HG02973 (cell line): Measurements from ENCODE around the gene AQP5.
A peak's percentile ranks its signal among the peaks of the same experiment; 100 is the strongest.

Experiments
- ATAC-seq: cut with Tn5 transposase; IDR thresholded peaks from one replicate; pipeline ENCODE4 v1.9.1; 2021; ENCODE audit warnings: moderate library complexity; ENCODE audit not compliant: unreplicated experiment

AQP5 gene

DNA sequence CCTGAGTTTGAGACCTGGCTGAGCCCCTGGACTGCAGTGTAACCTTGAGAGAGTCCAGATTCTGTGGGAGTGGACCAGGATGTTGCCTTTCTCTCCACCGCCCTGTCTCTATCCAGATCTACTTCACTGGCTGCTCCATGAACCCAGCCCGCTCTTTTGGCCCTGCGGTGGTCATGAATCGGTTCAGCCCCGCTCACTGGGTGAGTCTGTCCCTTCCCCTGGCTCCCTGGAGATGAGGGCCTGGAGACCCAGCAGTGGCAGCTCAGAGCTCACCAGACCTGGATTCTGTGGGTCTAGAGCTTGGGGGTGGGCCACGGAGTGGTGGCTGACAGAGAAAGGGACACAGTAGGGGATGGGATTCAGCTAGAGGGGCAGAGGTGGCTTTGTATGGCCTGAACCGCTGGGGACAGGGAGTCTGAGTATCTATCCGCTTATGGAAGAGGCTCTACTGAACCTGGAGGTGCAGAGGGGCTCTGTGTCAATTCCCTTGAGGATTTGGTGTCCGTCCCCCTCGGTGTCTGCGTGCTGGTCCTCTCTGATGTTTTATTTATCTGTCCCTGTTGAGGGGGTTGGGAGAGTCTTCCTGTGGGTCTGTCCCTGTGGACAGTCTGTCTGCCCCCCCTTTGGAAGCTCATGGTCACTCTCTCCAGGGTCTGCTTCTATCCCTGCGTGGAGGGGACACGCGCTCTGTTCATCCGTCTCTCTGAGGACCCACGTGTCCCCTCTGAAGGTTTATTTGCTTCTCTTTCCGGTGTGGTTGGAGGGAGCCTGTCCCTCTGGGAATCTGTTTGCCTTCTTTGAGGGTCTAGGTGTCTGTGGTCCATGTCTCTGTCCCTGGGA lies 2.5 kb downstream of the AQP5 start:
- no peak for ATAC-seq

GRCh38 chr12:49964849-49965624 lies 3.4 kb downstream of the AQP5 start:
- ATAC-seq, result no peak

DNA sequence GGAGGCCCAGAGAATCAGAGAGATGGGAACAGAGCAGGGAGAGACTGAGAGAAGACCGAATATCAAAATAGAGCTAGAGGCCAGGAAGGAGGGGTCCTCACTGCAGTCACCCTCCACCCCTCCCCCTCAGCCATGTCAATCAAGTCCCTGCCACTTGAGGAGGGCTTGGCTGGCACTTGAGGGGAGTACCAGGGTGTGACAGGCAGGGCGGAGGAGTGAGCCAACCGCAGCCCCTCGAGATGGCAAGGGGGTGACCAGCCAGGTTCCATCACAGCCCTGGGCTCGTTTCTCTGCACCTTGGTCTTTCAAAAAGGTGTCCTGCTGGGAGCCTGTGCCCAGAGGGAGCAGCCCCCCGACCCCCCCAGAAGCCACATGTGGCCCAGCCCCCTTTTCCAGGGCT lies 4.2 kb downstream of the AQP5 start:
- no peak for ATAC-seq

DNA sequence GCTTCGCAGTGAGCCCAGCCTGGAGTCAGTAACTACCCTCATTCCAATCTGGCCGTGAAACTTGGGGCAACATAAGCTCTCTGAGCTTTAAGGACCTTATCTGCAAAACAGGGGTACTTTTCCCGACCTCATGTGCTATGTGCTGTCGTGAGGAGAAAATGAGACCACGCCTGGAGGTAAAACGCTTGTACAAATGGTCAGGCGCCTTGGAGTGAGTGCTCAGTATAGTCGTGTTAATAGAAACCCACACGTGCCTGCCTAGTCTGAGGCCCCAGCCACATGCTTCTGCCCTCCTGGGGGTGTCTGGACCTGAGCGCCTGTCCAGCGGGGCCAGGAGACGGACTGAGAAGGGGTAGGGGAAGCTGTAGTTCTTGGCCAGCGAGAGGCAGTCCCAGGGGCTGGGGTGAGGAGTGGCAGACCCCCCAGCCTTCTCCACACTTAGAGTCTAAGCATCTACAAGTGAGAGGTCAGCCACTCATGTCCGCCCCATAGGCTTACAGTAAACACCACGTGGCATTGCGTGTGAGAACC lies 4.9 kb downstream of the AQP5 start:
- no peak for ATAC-seq

- ATAC-seq, result peak; percentile 45
These were observed 5.5 kb downstream of the AQP5 start for GRCh38 chr12:49967042-49967776.

DNA sequence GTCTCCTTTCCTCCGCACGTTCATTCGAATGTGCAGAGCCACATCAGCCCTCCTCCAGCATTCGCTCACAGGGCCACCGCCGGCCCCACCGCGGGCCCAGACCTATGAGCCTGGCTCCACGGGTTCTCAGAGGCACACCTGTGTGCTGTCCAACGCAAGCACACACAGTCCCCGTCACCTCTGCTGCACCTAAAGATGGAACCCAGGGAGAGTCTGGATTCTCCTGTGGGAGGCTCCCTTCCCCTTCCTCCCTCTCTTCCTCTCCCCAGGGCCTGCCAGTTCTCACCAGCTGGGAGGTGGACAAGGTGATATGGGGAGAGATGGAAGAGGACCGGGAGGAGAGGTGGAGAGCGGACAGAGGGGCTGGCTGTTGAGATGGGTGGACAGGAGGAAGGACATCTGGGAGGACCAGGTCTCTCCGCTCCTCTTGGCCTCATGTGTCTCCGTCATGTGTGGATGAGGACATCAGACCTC lies 6.1 kb downstream of the AQP5 start:
- ATAC-seq, result no peak

DNA sequence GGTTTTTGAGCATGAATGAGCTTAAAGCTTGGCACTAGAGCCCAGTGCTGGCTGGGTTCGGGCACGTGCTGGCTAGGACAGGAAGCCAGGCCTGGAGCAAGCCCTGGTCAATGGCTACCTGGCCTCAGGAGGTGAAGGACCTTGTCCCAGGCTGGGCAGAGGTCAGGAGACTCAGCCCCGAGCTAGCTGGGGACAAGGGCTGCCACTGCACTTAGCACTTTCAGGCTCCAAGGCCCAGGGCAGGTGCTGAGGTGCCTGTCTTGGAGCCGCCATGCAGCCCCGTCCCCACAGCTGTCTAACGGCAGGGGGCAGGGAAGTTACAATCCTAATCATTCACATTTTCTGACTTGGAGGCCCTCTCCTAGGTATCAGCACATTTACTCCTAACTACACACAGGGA lies 6.8 kb downstream of the AQP5 start:
- ATAC-seq, result no peak

GRCh38 chr12:49969027-49969426 lies 7.4 kb downstream of the AQP5 start:
- ATAC-seq, result no peak

GRCh38 chr12:49969651-49970429 lies 8.2 kb downstream of the AQP5 start:
- no peak for ATAC-seq

DNA sequence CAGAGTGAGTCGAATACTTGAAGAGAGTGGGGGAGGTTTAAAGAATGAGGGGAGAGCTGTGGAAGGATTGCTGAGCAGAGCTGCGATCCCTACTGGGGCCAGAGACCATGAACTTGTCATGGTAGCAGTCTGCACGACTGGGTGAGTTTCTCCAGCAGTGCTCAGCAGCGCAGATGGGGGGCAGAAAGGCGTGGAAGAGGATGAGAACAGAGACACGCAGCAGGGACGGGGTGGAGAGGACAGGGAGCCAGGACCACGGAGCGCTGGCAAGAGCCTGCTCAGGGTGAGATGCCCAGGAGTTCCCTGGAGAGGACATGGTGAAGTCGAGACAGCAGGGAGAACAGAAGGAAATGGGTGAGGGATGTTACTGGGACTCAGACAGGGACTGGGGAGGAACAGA lies 9.0 kb downstream of the AQP5 start:
- no peak for ATAC-seq

- ATAC-seq, result no peak
These were observed 9.5 kb downstream of the AQP5 start for GRCh38 chr12:49971141-49971540.

DNA sequence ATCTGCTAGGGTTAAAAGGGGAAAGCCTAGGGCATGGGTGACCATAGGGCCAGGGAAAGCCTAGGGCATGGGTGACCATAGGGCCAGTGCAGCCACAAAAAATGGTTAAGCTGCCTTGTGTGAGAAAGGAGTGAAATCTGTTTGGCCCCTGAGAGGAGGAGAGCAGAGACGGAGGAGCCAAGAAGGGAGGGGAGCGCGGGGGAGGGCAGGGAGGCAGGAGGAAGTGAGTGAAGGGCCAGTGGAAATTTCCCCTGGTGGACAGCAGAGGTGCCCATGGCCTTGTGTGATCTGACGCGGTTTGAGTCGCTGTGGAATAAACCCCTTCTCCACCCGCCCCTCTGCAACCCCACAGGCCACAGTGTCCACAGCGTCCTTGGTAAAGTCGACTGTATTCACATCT lies 10.5 kb downstream of the AQP5 start:
- no peak for ATAC-seq

- ATAC-seq, result no peak
These were observed 11.1 kb downstream of the AQP5 start, which contains the start of gene AQP6 for GRCh38 chr12:49972641-49973360. AQP6 (plus strand) TSS chr12:49972947; CDS start chr12:49973174, 227 bp downstream.

GRCh38 chr12:49973361-49973830 lies 11.7 kb downstream of the AQP5 start:
- no peak for ATAC-seq

DNA sequence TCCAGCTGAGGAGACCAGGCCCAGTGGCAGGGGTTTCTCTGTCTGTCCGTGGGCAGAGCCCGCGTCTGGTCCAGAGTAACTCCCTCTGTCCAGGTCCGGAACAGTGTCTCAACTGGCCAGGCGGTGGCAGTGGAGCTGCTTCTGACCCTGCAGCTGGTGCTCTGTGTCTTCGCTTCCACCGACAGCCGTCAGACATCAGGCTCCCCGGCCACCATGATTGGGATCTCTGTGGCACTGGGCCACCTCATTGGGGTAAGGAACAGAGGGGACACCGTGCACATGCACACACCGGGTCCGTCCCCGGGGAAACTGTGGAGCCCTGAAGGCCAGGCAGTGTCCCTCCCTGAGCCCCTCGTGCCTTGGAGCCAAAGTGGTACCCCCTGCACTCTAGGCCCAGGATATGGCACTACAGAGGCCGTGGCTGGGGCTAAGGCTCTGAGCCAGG lies 12.6 kb downstream of the AQP5 start:
- no peak for ATAC-seq

GRCh38 chr12:49974677-49975317 lies 13.1 kb downstream of the AQP5 start:
- ATAC-seq, result no peak

GRCh38 chr12:49975318-49975761 lies 13.7 kb downstream of the AQP5 start:
- ATAC-seq, result no peak

- ATAC-seq, result no peak
These were observed 14.9 kb downstream of the AQP5 start for GRCh38 chr12:49976557-49976956.

GRCh38 chr12:49978125-49978524 lies 16.5 kb downstream of the AQP5 start:
- no peak for ATAC-seq
